ENCODE measurements around the gene ANKRD29.

GRCh38 chr18:23704806-23705205, 42.1 kb upstream of the ANKRD29 start:
- TF ChIP-seq CTCF (conservative IDR thresholded peaks at IDR 0.05 in 1 of 2, IDR thresholded peaks at IDR 0.05 in 1 of 2; ENCODE audit: low read depth in 1 of 2, low read length in 2 of 2), result no peak
- no peak for TF ChIP-seq EZH2 (IDR thresholded peaks at IDR 0.05; ENCODE audit: low read length, missing control alignments)

Data from fibroblast of lung (primary cell).